ENCODE measurements around the gene RBM12. TPM values are rescaled to one million over a fixed set of nuclear protein-coding genes. Genes with fewer than 3 reads are reported as not detected.
"Not testable (repeated sequence)": the region's sequence is repeated elsewhere in the genome, so short reads cannot be mapped to it uniquely, and the experiment has no call there.

The RBM12 gene, protein sequence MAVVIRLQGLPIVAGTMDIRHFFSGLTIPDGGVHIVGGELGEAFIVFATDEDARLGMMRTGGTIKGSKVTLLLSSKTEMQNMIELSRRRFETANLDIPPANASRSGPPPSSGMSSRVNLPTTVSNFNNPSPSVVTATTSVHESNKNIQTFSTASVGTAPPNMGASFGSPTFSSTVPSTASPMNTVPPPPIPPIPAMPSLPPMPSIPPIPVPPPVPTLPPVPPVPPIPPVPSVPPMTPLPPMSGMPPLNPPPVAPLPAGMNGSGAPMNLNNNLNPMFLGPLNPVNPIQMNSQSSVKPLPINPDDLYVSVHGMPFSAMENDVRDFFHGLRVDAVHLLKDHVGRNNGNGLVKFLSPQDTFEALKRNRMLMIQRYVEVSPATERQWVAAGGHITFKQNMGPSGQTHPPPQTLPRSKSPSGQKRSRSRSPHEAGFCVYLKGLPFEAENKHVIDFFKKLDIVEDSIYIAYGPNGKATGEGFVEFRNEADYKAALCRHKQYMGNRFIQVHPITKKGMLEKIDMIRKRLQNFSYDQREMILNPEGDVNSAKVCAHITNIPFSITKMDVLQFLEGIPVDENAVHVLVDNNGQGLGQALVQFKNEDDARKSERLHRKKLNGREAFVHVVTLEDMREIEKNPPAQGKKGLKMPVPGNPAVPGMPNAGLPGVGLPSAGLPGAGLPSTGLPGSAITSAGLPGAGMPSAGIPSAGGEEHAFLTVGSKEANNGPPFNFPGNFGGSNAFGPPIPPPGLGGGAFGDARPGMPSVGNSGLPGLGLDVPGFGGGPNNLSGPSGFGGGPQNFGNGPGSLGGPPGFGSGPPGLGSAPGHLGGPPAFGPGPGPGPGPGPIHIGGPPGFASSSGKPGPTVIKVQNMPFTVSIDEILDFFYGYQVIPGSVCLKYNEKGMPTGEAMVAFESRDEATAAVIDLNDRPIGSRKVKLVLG
- 43.2 TPM for polyA plus RNA-seq (2013, experiment 1 of 2)
- polyA plus RNA-seq (2013, experiment 2 of 2) = 51.6 TPM

DNA sequence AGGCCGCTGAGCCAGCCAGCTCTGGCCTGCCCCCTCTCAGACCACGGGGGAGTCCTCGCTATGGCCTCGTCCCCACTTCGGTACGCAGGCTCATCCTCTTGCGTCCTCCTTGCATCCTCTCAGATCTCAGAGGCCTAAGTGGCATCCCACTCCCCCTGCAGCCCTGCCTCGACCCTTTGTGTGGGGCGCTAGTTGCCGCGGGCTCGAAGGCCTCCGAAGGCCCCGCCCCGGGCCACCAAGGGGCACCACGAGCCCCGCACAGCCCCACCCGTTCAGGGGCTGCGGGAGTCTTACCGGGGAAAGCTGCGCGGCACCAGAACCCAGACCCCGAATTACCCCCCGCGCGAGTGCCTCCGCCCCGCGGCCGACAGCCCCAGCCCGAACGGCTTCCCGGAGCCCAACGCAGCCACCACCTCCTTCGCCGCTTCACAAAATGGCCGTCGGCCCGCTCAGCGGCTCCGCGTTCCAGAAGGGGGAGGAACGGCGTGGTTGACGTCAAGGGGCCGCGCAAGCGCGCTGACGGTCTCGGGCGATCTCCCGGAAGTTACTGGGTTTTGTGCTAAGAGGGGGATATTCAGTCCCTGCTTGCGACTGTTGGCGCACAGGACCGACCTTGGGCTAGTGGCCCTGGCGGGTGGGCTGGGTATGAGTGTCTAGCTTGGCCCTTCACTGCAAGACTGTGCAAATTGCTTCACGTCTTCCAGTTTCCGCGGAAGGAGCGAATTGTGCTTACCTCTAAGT lies at the start of gene RBM12, which contains the start of gene CPNE1:
Gene RBM12, minus strand, starts transcription at position 435 of the 741 bp plus-strand sequence. CDS start 9,578 bp downstream, outside the sequence.
Gene CPNE1, minus strand, starts transcription at position 435 of the 741 bp plus-strand sequence. CDS start 31,977 bp downstream, outside the sequence.
- Histone ChIP-seq H3K36me3 (ENCODE audit: control insufficient read depth, insufficient read depth, low read length) (peaks cover 14% of the 10 kb centered on the region), H3K4me1 (ENCODE audit: control insufficient read depth, insufficient read depth, low read length, poor library complexity, severe bottlenecking) (peaks cover 15% of the 10 kb centered on the region), H3K9me3 (ENCODE audit: control insufficient read depth, low read length) (no peaks in the 10 kb centered on the region), H3K27ac (ENCODE audit: low read depth, low read length, severe bottlenecking) (peak within 1 kb of the TSS; percentile 97), H3K4me3 (ENCODE audit: extremely low read depth, insufficient read depth, low read length, poor library complexity, severe bottlenecking) (peak within 1 kb of the TSS; percentile 91)
- WGBS, 2 experiments (ENCODE audit: insufficient coverage in 2 of 2) = 2 to 5% methylated on average over 35 to 40 of the region's 61 CpGs

DNA sequence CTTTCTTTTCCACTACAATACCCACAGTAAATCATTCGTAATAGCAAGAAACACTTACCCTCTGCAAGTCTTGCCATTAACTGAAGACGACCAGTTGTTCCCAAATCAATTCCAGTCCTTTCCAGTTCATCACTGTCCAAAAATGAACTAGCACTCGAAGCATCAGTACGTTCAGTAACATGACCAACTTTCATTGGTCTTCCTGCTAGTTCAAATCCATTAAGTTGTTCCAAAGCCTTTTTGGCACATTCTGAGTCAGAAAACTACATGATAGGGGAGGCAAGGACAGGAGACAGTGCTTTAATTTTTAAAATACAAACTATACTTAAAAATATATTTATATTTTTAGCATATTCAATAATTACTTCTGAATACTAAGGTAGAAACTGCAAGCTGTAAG lies 49.4 kb upstream of the RBM12 start:
- no peaks in the 10 kb centered on the region for H3K4me1 ChIP-seq (ENCODE audit: control insufficient read depth, insufficient read depth, low read length, poor library complexity, severe bottlenecking)
- no peak overlapping the region for H3K4me3 ChIP-seq (ENCODE audit: extremely low read depth, insufficient read depth, low read length, poor library complexity, severe bottlenecking)
- peaks cover 91% of the 10 kb centered on the region for H3K36me3 ChIP-seq (ENCODE audit: control insufficient read depth, insufficient read depth, low read length)
- no peaks in the 10 kb centered on the region for H3K9me3 ChIP-seq (ENCODE audit: control insufficient read depth, low read length)
- WGBS, 2 experiments (ENCODE audit: insufficient coverage in 2 of 2) = 100% methylated on average over 3 to 4 of the region's 4 CpGs
- H3K27ac ChIP-seq (ENCODE audit: low read depth, low read length, severe bottlenecking) = no peak overlapping the region

DNA sequence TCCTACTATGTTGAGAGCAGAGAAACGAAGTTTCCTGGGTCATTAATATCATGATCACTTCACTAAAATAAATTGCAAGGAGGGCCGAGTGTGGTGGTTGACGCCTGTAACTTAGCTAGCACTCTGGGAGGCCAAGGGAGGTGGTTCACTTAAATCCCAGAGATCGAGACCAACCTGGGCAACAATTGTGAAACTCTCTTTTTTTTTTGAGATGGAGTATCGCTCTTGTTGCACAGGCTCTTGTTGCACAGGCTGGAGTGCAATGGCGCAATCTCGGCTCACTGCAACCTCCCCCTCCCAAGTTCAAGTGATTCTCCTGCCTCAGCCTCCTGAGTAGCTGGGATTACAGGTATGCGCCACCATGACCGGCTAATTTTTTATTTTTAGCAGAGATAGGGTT lies 48.4 kb upstream of the RBM12 start:
- H3K27ac ChIP-seq (ENCODE audit: low read depth, low read length, severe bottlenecking); H3K4me3 ChIP-seq (ENCODE audit: extremely low read depth, insufficient read depth, low read length, poor library complexity, severe bottlenecking); H3K9me3 ChIP-seq (ENCODE audit: control insufficient read depth, low read length); H3K4me1 ChIP-seq (ENCODE audit: control insufficient read depth, insufficient read depth, low read length, poor library complexity, severe bottlenecking): not testable (repeated sequence)
- 88 to 92% methylated on average over 4 of the region's 9 CpGs for WGBS, 2 experiments (ENCODE audit: insufficient coverage in 2 of 2)
- peaks cover 81% of the 10 kb centered on the region for H3K36me3 ChIP-seq (ENCODE audit: control insufficient read depth, insufficient read depth, low read length)

DNA sequence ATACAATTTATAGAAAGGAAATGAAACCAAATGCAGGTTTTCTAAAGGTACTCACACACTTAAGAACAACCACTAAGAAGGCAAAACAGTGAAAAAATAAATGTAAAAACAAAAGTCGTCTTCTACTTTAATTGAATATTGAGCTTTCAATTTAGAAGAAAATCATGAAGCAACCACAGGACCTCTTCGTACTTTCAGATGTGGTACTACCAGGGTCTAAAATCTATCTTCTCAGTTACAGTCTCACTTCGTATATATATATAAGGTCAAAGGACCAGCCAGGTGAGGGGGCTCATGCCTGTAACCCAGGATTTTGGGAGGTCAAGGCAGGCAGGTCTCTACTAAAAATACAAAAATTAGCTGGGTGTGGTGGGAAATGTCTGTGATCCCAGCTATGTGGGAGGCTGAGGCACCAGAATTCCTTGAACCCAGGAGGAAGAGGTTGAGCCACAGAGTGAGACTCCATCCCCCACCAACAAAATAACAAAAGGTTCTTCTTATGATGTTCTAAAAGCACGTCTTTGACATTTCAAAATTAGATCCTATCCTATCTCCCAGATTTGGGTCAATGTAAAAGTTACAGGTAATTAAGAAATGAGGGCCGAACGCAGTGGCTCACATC lies 47.0 kb upstream of the RBM12 start:
- Histone ChIP-seq H3K27ac (ENCODE audit: low read depth, low read length, severe bottlenecking) (no peak overlapping the region), H3K9me3 (ENCODE audit: control insufficient read depth, low read length) (no peaks in the 10 kb centered on the region), H3K4me3 (ENCODE audit: extremely low read depth, insufficient read depth, low read length, poor library complexity, severe bottlenecking) (no peak overlapping the region), H3K36me3 (ENCODE audit: control insufficient read depth, insufficient read depth, low read length) (peaks cover 76% of the 10 kb centered on the region), H3K4me1 (ENCODE audit: control insufficient read depth, insufficient read depth, low read length, poor library complexity, severe bottlenecking) (no peaks in the 10 kb centered on the region)
- WGBS, 2 experiments (ENCODE audit: insufficient coverage in 2 of 2) = 100% methylated on average over 1 of the region's 6 CpGs; no CpG with 5 or more reads in 1 of the 2 experiments

DNA sequence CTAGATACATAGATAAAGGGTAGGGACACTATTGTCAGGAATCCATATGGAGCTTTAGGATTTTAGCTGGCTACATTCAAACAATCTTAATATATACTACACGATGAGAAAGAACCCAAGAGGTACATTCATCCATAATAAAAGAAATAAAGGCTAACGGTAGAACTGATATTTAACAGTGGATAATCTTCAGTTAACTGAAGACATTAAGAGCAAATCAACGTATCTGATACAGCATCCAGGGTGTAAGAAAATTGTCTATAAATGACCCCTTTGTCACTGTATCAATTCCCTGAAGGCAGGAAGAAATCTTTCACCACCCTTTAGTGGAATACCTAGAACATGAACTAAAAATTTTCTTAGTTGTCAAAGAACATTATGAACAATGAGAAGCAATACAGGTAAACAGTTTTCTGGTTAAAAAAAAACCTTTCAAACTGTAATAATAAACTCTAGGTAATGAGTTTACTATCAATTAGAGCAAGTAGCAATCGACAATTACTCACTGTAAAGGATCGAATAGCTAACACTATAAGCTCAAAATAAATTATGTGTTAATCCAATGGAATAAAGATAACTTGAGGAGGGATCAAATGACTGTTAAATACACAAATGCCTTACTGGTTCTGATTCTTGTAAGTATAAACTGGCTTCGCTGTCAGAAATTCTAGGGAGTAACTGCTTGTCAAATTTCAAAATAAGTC lies 46.3 kb upstream of the RBM12 start:
- Histone ChIP-seq H3K36me3 (ENCODE audit: control insufficient read depth, insufficient read depth, low read length) (peaks cover 75% of the 10 kb centered on the region), H3K27ac (ENCODE audit: low read depth, low read length, severe bottlenecking) (no peak overlapping the region)

DNA sequence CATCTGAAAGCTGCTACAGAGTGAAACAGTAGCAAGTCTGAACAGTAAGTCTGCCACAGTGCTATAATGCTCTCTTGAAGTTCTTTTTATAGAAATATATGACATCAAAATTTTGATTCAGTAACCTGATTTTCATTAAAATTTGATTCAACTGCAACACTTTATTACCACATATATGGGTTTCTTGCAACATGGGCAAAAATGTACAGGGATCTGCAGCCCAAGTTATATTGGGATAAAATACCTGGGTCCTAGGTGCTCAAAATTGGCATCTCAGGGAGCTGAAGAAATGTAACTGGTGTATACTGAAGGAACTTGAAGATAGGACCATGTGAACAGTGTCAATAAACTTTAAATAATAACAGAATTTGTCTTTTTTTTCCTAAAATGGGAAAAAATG lies 45.3 kb upstream of the RBM12 start:
- Histone ChIP-seq H3K4me1 (ENCODE audit: control insufficient read depth, insufficient read depth, low read length, poor library complexity, severe bottlenecking) (no peaks in the 10 kb centered on the region), H3K9me3 (ENCODE audit: control insufficient read depth, low read length) (no peaks in the 10 kb centered on the region), H3K36me3 (ENCODE audit: control insufficient read depth, insufficient read depth, low read length) (peaks cover 75% of the 10 kb centered on the region), H3K4me3 (ENCODE audit: extremely low read depth, insufficient read depth, low read length, poor library complexity, severe bottlenecking) (no peak overlapping the region), H3K27ac (ENCODE audit: low read depth, low read length, severe bottlenecking) (no peak overlapping the region)

More for the DNA sequence above, 46.3 kb upstream of the RBM12 start:
- Histone ChIP-seq H3K4me3 (ENCODE audit: extremely low read depth, insufficient read depth, low read length, poor library complexity, severe bottlenecking) (no peak overlapping the region), H3K9me3 (ENCODE audit: control insufficient read depth, low read length) (no peaks in the 10 kb centered on the region), H3K4me1 (ENCODE audit: control insufficient read depth, insufficient read depth, low read length, poor library complexity, severe bottlenecking) (no peaks in the 10 kb centered on the region)
- WGBS, 2 experiments (ENCODE audit: insufficient coverage in 2 of 2) = 93% methylated on average over 2 of the region's 6 CpGs; no CpG with 5 or more reads in 1 of the 2 experiments

DNA sequence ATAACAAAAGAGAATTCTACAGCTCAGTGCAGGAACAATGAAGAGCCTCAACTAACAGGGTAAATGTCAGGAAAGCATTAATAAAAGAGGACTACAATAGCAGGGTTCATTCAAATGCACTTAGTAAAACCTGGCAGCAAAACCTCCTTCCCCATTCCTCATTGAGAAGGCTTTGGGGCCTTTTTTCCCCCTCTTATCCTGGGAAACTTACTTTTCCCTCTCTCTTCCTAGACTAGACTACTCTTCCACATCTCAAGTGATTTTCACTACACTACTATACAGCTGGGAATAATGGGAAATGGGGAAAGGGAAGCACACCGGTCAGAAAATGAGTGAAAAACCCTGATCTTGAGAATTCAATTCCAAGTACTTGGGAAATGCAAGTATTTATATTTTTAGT lies 44.6 kb upstream of the RBM12 start:
- peaks cover 76% of the 10 kb centered on the region for H3K36me3 ChIP-seq (ENCODE audit: control insufficient read depth, insufficient read depth, low read length)
- no peaks in the 10 kb centered on the region for H3K4me1 ChIP-seq (ENCODE audit: control insufficient read depth, insufficient read depth, low read length, poor library complexity, severe bottlenecking)
- H3K27ac ChIP-seq (ENCODE audit: low read depth, low read length, severe bottlenecking) = no peak overlapping the region
- no peak overlapping the region for H3K4me3 ChIP-seq (ENCODE audit: extremely low read depth, insufficient read depth, low read length, poor library complexity, severe bottlenecking)
- H3K9me3 ChIP-seq (ENCODE audit: control insufficient read depth, low read length) = no peaks in the 10 kb centered on the region
- no CpG with 5 or more reads among the region's 1 CpG for WGBS, 2 experiments (ENCODE audit: insufficient coverage in 2 of 2)

DNA sequence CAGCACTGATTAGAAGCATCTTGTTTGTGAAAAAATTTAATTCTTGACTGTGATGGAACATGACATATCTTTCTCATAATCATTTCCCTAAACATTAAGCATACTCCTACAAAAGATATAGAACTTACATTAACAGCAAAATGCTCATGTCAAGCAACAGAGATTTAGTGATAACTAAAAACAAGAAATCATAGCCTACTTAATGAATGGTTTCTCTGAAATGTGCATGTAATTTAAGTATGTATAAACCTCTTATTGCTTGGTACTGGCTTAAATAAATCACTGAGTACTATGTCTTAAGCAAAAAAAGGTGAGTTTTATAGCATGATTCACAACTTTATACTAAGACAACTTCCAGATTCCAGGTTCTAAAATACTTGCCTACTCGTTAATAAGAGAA lies 43.8 kb upstream of the RBM12 start:
- 100% methylated on average over 1 of the region's 1 CpG; no CpG with 5 or more reads in 1 of the 2 experiments for WGBS, 2 experiments (ENCODE audit: insufficient coverage in 2 of 2)
- H3K36me3 ChIP-seq (ENCODE audit: control insufficient read depth, insufficient read depth, low read length) = peaks cover 76% of the 10 kb centered on the region
- H3K4me3 ChIP-seq (ENCODE audit: extremely low read depth, insufficient read depth, low read length, poor library complexity, severe bottlenecking) = no peak overlapping the region
- no peaks in the 10 kb centered on the region for H3K9me3 ChIP-seq (ENCODE audit: control insufficient read depth, low read length)
- no peak overlapping the region for H3K27ac ChIP-seq (ENCODE audit: low read depth, low read length, severe bottlenecking)
- H3K4me1 ChIP-seq (ENCODE audit: control insufficient read depth, insufficient read depth, low read length, poor library complexity, severe bottlenecking) = no peaks in the 10 kb centered on the region

DNA sequence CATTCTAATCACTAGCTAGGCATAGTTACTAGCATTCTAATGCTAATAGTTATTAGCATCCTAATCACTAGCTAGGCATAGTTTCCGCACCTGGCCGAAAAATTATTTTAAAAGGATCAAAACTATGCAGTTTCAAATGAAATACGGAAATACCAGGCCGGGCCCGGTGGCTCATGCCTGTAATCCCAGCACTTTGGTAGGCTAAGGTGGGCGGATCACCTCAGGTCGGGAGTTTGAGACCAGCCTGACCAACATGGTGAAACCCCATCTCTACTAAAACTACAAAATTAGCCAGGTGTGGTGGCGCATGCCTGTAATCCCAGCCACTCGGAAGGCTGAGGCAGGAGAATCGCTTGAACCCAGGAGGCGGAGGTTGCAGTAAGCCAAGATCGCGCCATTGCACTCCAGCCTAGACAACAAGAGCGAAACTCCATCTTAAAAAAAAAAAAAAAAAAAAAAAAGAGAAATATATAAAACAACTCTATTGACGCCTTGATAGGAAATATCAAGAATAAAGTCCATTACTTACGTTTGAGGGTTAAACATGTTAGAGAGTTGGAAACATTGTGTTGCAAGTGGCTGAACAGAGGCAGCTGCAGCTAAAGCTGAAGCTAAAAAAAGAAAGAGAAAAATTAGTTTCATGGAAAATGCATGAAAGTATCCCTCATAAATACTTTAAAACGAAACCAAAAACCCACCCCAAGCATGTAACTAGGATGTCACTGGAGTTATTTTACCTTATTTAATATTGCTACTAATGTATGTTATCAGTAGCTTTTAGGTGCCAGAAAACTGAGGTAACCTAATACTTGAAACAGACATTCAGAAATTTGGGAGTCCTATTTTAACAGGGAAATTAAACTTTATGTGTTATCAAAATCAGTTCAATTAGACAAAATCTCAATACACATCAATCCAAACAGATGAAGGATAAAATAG lies 42.2 kb upstream of the RBM12 start:
- not testable (repeated sequence) for H3K4me1 ChIP-seq (ENCODE audit: control insufficient read depth, insufficient read depth, low read length, poor library complexity, severe bottlenecking); H3K9me3 ChIP-seq (ENCODE audit: control insufficient read depth, low read length); H3K27ac ChIP-seq (ENCODE audit: low read depth, low read length, severe bottlenecking); H3K4me3 ChIP-seq (ENCODE audit: extremely low read depth, insufficient read depth, low read length, poor library complexity, severe bottlenecking)
- 85 to 93% methylated on average over 7 of the region's 17 CpGs for WGBS, 2 experiments (ENCODE audit: insufficient coverage in 2 of 2)
- H3K36me3 ChIP-seq (ENCODE audit: control insufficient read depth, insufficient read depth, low read length) = peaks cover 75% of the 10 kb centered on the region

All from mesodermal cell (in vitro differentiated cells).